LNCaP clone FGC (cell line): ENCODE data around the gene CISH.

Source experiments
- DNase-seq: peaks from one replicate; pipeline ENCODE4 v3.0.0-alpha.2; 2011; ENCODE audit warnings: low read depth
- H3K4me3 ChIP-seq: 2 replicates; pipeline ENCODE4 v1.5.1; 2011; ENCODE audit warnings: mild to moderate bottlenecking, low read depth, low read length, control low read depth
- TF ChIP-seq, protein P1 (sequence below): IDR thresholded peaks from 2 replicates; pipeline ENCODE4 v1.5.1; 2012; ENCODE audit warnings: mild to moderate bottlenecking; ENCODE audit not compliant: control insufficient read depth, insufficient read depth; ENCODE audit errors: extremely low read depth

CISH gene

DNA sequence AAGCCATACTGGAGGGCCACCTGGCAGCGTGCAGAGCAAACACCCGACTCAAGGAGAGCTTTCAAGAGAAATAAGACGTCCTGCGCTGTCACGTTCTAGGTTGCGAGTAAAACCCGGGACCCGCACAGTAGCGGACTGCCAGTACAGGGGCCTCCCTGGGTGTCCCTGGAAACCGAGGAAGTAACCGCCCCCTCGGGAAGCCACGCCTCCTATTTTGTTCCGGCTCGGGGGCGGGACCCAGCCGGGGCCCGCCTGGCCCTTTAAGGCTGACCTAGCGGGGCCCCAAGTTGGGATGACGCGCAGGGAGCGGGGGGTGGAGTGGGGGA, 5.2 kb upstream of the CISH start:
- DNase-seq, result no peak
- TF ChIP-seq, protein P1, sequence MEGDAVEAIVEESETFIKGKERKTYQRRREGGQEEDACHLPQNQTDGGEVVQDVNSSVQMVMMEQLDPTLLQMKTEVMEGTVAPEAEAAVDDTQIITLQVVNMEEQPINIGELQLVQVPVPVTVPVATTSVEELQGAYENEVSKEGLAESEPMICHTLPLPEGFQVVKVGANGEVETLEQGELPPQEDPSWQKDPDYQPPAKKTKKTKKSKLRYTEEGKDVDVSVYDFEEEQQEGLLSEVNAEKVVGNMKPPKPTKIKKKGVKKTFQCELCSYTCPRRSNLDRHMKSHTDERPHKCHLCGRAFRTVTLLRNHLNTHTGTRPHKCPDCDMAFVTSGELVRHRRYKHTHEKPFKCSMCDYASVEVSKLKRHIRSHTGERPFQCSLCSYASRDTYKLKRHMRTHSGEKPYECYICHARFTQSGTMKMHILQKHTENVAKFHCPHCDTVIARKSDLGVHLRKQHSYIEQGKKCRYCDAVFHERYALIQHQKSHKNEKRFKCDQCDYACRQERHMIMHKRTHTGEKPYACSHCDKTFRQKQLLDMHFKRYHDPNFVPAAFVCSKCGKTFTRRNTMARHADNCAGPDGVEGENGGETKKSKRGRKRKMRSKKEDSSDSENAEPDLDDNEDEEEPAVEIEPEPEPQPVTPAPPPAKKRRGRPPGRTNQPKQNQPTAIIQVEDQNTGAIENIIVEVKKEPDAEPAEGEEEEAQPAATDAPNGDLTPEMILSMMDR, result no peak
- peak overlapping the region; percentile 74 for H3K4me3 ChIP-seq

- peak overlapping the region; percentile 74 for H3K4me3 ChIP-seq
- DNase-seq, result no peak
- TF ChIP-seq, protein P1, result peak; percentile 97
Observed at GRCh38 chr3:50616003-50616769, 4.6 kb upstream of the CISH start.

- H3K4me3 ChIP-seq, result no peak overlapping the region
- DNase-seq, result no peak
- TF ChIP-seq, protein P1, result no peak
Observed at GRCh38 chr3:50615190-50615589, 3.6 kb upstream of the CISH start.

DNA sequence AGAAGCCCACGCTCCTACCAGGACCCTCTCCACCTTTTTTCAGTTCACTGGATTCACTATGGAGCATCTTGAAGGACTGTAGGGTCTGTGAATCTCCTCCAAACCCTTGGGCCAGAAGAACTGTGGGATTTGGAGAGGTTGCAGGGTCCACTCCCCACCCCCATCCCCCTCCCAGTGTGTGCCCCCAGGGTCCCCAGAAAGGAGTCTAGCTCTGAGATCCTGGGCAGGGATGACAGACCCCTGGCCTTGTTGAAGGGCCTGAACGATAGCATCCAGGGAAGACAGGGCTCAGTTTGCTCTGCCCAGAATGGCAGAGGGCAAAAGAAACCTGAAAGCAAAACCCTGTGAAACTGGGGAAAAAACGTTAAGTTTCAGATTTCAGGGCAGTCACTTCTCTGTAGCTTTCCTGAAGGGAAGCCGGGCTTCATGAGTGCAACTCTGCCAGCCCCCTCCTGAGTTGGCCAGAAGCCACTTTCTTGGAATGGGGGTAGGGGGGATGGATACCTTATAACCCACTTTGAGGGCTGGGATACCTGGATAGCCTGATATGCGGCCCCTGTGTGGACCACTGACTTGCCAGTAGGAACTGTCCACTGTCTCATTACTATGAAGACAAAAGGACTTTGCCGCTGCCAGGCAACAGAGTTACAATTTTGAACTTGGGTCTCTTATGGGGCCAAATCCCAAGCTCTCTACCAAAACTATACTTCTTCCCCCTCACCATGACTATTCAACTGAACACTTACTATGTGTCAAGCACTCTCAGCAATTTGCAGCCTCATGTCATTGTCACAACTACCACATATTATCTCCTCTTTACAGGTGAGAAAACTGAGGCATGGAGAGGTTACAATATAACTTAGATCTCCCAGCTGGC, 1.6 kb upstream of the CISH start:
- no peak overlapping the region for H3K4me3 ChIP-seq
- DNase-seq, result no peak
- TF ChIP-seq, protein P1, result no peak

DNA sequence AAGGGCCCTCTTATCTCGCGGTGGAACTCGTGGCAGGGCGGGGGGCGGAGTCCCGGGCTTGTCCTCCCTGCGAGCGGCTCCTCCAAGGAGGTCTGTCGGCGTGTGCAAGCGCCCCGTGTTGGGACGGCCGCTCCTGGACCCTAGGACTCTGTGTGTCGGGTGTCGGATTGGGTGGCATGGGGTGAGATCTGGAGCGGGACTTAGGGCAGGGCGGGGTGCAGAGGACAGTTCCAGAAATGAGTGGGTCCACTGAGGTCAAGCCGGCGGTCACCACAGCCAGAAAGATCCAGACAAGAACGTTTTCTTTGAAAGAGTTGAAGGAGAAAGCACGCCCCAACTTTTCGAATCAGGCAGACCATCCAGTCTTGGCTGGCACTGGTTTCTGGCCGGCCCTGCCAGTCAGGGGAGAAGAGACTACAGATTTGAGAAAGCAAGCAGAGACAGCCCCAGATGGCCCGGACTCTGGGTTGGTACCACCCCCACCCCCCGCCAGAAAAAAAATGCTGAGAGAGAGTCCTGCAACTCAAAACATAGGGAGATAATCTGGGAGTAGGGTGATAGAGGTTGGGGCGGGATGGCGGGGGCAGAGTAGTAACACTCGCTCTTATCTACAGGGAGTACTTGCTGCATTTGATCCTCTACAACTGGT, 784 bp upstream of the CISH start:
- DNase-seq, result no peak
- TF ChIP-seq, protein P1, result no peak
- peak overlapping the region; percentile 65 for H3K4me3 ChIP-seq

- TF ChIP-seq, protein P1, result no peak
- DNase-seq, result no peak
- H3K4me3 ChIP-seq, result peak overlapping the region; percentile 65
Observed at GRCh38 chr3:50610992-50611463, 546 bp downstream of the CISH start.
